ENCODE data around the gene OTOP3. TPM values are rescaled to one million over a fixed set of nuclear protein-coding genes. Genes with fewer than 3 reads are reported as not detected.
"Not testable (repeated sequence)": the region's sequence is repeated elsewhere in the genome, so short reads cannot be mapped to it uniquely, and the experiment has no call there.

Gene OTOP3
- total RNA-seq, 1 experiment from 2014 or later: not detected

GRCh38 chr17:74964988-74965622 lies 29.4 kb downstream of the OTOP3 start:
- H3K4me3 ChIP-seq (ENCODE audit: low read depth, low read length): no peak overlapping the region
- Mint-ChIP-seq H3K4me3 (ENCODE audit: unreplicated experiment) (no peak overlapping the region), H3K27me3 (ENCODE audit: insufficient read depth, unreplicated experiment) (no peaks in the 10 kb centered on the region), H3K9me3 (ENCODE audit: unreplicated experiment) (no peaks in the 10 kb centered on the region), H3K36me3 (ENCODE audit: insufficient read depth, unreplicated experiment) (peaks cover 17% of the 10 kb centered on the region), H3K27ac (ENCODE audit: unreplicated experiment) (no peak overlapping the region), H3K4me1 (ENCODE audit: low read depth, unreplicated experiment) (peaks cover 29% of the 10 kb centered on the region)
- no peak for DNase-seq
- H3K36me3 ChIP-seq (ENCODE audit: control insufficient read depth, insufficient read depth, low read length): no peaks in the 10 kb centered on the region
- BruUV-seq (replicated peaks): no TSS peak
- POLR2A ChIA-PET: no interaction called here
- no peak for TF ChIP-seq CTCF (IDR thresholded peaks at IDR 0.05; ENCODE audit: insufficient read depth in 1 of 2, low read depth in 1 of 2, low read length in 1 of 2, severe bottlenecking in 1 of 2, unreplicated experiment in 1 of 2)
- peaks cover 23% of the 10 kb centered on the region for H3K4me1 ChIP-seq
- intact Hi-C loops (cut with micrococcal nuclease; ENCODE audit: unreplicated experiment): no loop called here
- no peaks in the 10 kb centered on the region for H3K27me3 ChIP-seq (replicated peaks; ENCODE audit: control insufficient read depth, insufficient read depth, low read length)
- CTCF ChIA-PET: no interaction called here
- H3K9me3 ChIP-seq: no peaks in the 10 kb centered on the region

- intact Hi-C loops (cut with micrococcal nuclease; ENCODE audit: unreplicated experiment): no loop called here
- no peaks in the 10 kb centered on the region for H3K27me3 ChIP-seq (replicated peaks; ENCODE audit: control insufficient read depth, insufficient read depth, low read length)
- Mint-ChIP-seq H3K36me3 (ENCODE audit: insufficient read depth, unreplicated experiment) (peaks cover 6% of the 10 kb centered on the region), H3K9me3 (ENCODE audit: unreplicated experiment) (no peaks in the 10 kb centered on the region), H3K4me3 (ENCODE audit: unreplicated experiment) (peak overlapping the region; percentile 27), H3K27me3 (ENCODE audit: insufficient read depth, unreplicated experiment) (no peaks in the 10 kb centered on the region), H3K27ac (ENCODE audit: unreplicated experiment) (peak overlapping the region; percentile 83), H3K4me1 (ENCODE audit: low read depth, unreplicated experiment) (peaks cover 28% of the 10 kb centered on the region)
- peak; percentile 73 to 78 for DNase-seq
- ChIA-PET POLR2A (interaction anchor here (1.0 kb wide), 1 partner anchor 19 kb away, joined by 4 read pairs; the partner anchor contains the start of gene CDR2L), CTCF (interaction anchor here (0.6 to 1.5 kb wide), 4 partner anchors 19 to 91 kb away, joined by 3 to 12 read pairs (median 4); partner anchors contain the start of genes CDR2L and MRPL58)
- H3K36me3 ChIP-seq (ENCODE audit: control insufficient read depth, insufficient read depth, low read length): no peaks in the 10 kb centered on the region
- TF ChIP-seq CTCF (IDR thresholded peaks at IDR 0.05; ENCODE audit: insufficient read depth in 1 of 2, low read depth in 1 of 2, low read length in 1 of 2, severe bottlenecking in 1 of 2, unreplicated experiment in 1 of 2): no peak
- H3K4me3 ChIP-seq (ENCODE audit: low read depth, low read length): no peak overlapping the region
- H3K4me1 ChIP-seq: peaks cover 36% of the 10 kb centered on the region
- BruUV-seq (replicated peaks): no TSS peak
- H3K9me3 ChIP-seq: no peaks in the 10 kb centered on the region
These were observed 32.7 kb downstream of the OTOP3 start for GRCh38 chr17:74968361-74968780.

DNA sequence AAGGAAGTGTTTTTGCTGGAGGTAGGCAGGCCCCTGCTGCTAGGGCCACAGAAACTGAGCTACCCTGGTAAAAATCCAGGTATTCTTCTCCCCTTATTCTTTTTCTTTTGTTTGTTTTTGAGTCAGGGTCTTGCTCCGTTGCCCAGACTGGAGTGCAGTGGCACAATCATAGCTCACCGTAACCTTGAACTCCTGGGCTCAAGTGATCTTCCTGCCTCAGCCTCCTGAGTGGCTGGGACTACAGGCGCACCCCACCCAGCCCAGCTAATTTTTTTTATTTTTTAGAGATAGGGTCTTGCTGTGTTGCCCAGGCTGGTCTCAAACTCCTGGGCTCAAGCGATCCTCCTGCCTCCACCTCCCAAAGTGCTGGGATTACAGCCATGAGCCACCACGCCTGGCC lies 33.8 kb downstream of the OTOP3 start:
- DNase-seq; H3K4me3 Mint-ChIP-seq (ENCODE audit: unreplicated experiment); BruUV-seq (replicated peaks); H3K9me3 ChIP-seq; H3K27me3 Mint-ChIP-seq (ENCODE audit: insufficient read depth, unreplicated experiment); H3K4me3 ChIP-seq (ENCODE audit: low read depth, low read length); H3K36me3 ChIP-seq (ENCODE audit: control insufficient read depth, insufficient read depth, low read length); intact Hi-C loops (cut with micrococcal nuclease; ENCODE audit: unreplicated experiment); H3K36me3 Mint-ChIP-seq (ENCODE audit: insufficient read depth, unreplicated experiment); H3K27me3 ChIP-seq (replicated peaks; ENCODE audit: control insufficient read depth, insufficient read depth, low read length); H3K9me3 Mint-ChIP-seq (ENCODE audit: unreplicated experiment): not testable (repeated sequence)
- CTCF ChIA-PET: interaction anchor here (0.7 kb wide), 1 partner anchor 59 kb away, joined by 5 read pairs; no protein-coding TSS in a partner anchor
- peaks cover 36% of the 10 kb centered on the region for H3K4me1 ChIP-seq
- Mint-ChIP-seq H3K4me1 (ENCODE audit: low read depth, unreplicated experiment) (peaks cover 28% of the 10 kb centered on the region), H3K27ac (ENCODE audit: unreplicated experiment) (peak overlapping the region; percentile 83)
- POLR2A ChIA-PET: interaction anchor here (0.7 kb wide), 1 partner anchor 214 kb away, joined by 12 read pairs; no protein-coding TSS in a partner anchor

All from Caco-2 (cell line).